ENCODE data around the gene ERI2. TPM values are rescaled to one million over a fixed set of nuclear protein-coding genes. Genes with fewer than 3 reads are reported as not detected.

Gene ERI2
- total RNA-seq, 1 donor from 2014 or later: 4.5 TPM

DNA sequence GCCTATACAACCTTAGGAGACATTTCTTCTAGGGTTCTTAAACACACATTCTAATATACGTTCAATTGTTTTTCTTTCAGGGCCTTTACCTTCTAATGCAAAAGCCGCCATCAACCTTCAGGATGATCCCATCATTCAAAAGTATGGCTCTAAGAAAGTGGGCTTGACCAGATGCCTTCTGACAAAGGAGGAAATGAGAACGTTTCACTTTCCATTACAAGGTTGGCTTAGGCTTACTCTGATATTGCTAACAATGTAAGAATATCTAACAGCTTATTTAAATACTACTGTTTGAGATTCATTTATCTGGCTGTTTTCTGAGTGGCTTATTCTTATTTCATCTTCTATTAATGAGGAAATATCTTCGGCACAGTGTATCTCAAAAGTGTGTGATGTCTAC lies 15.4 kb upstream of the ERI2 start:
- Mint-ChIP-seq H3K36me3 (ENCODE audit: low read depth) (no peaks in the 10 kb centered on the region), H3K9me3 (no peaks in the 10 kb centered on the region), H3K4me3 (no peak overlapping the region), H3K27me3 (no peaks in the 10 kb centered on the region), H3K27ac (no peak overlapping the region), H3K4me1 (peaks cover 7% of the 10 kb centered on the region)
- CTCF ChIA-PET: no interaction called here
- intact Hi-C loops (cut with micrococcal nuclease): no loop called here
- ATAC-seq (ENCODE audit: low read depth) (no peak), DNase-seq (no peak)
- TF ChIP-seq, protein P1, sequence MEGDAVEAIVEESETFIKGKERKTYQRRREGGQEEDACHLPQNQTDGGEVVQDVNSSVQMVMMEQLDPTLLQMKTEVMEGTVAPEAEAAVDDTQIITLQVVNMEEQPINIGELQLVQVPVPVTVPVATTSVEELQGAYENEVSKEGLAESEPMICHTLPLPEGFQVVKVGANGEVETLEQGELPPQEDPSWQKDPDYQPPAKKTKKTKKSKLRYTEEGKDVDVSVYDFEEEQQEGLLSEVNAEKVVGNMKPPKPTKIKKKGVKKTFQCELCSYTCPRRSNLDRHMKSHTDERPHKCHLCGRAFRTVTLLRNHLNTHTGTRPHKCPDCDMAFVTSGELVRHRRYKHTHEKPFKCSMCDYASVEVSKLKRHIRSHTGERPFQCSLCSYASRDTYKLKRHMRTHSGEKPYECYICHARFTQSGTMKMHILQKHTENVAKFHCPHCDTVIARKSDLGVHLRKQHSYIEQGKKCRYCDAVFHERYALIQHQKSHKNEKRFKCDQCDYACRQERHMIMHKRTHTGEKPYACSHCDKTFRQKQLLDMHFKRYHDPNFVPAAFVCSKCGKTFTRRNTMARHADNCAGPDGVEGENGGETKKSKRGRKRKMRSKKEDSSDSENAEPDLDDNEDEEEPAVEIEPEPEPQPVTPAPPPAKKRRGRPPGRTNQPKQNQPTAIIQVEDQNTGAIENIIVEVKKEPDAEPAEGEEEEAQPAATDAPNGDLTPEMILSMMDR (IDR thresholded peaks at IDR 0.05): no peak
- POLR2A ChIA-PET: no interaction called here

DNA sequence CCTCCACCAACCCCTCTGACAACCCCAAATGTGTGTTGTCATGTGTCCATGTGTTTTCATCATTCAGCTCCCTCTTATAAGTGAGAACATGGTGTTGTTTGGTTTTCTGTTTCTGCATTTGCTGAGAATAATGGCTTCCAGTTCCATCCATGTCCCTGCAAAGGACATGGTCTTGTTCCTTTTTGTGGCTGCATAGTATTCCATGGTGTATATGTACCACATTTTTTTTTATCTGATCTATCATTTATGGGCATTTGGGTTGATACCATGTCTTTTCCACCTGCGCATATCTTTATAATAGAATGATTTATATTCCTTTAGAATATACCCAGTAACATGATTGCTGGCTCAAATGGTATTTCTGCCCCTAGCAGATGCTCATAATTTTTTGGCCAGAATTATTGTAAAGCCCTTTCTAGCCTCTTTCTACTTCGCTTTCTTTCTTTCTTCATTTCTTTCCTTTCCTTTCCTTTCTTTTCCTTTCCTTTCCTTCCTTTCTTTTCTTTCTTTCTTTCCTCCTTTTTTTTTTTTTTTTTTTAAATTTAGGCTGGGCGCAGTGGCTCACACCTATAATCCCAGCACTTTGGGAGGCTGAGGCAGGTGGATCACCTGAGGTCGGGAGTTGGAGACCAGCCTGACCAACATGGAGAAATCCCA lies 12.8 kb upstream of the ERI2 start:
- no peak for DNase-seq
- no peak overlapping the region for H3K4me3 Mint-ChIP-seq
- intact Hi-C loops (cut with micrococcal nuclease): no loop called here
- no peaks in the 10 kb centered on the region for H3K36me3 Mint-ChIP-seq (ENCODE audit: low read depth)
- H3K27me3 Mint-ChIP-seq: no peaks in the 10 kb centered on the region
- TF ChIP-seq, protein P1 (IDR thresholded peaks at IDR 0.05): no peak
- CTCF ChIA-PET: no interaction called here
- ATAC-seq (ENCODE audit: low read depth): no peak
- peaks cover 7% of the 10 kb centered on the region for H3K4me1 Mint-ChIP-seq
- POLR2A ChIA-PET: interaction anchor here (0.6 kb wide), 1 partner anchor 521 kb away, joined by 3 read pairs; no protein-coding TSS in a partner anchor
- no peaks in the 10 kb centered on the region for H3K9me3 Mint-ChIP-seq
- H3K27ac Mint-ChIP-seq: no peak overlapping the region

DNA sequence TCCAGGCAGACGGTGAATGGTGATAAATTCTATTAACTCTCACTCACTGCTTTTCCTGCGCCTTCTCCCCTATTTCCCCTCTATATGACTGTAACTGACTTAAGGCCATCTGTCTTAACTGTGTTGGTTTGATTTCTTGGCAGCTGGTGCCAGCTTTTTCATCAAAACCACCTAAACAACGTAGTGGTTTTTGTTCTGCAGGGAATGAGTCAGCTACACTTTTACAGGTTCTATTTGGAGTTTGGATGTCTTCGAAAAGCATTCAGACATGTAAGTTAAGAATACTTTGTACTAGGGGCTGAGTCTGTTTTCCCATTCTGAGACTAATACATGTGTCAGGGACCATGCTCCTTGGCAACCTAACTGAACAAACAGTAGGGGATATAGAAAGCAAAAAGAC lies 8.5 kb upstream of the ERI2 start:
- DNase-seq (no peak), ATAC-seq (ENCODE audit: low read depth) (no peak)
- intact Hi-C loops (cut with micrococcal nuclease): no loop called here
- no peak overlapping the region for H3K27ac Mint-ChIP-seq
- H3K27me3 Mint-ChIP-seq: no peaks in the 10 kb centered on the region
- no peaks in the 10 kb centered on the region for H3K4me1 Mint-ChIP-seq
- no peaks in the 10 kb centered on the region for H3K9me3 Mint-ChIP-seq
- ChIA-PET CTCF (no interaction called here), POLR2A (interaction anchor here (0.6 kb wide), 1 partner anchor 8 kb away, joined by 4 read pairs; the partner anchor contains the start of genes ERI2 and REXO5)
- TF ChIP-seq, protein P1 (IDR thresholded peaks at IDR 0.05): no peak
- no peak overlapping the region for H3K4me3 Mint-ChIP-seq
- H3K36me3 Mint-ChIP-seq (ENCODE audit: low read depth): no peaks in the 10 kb centered on the region

DNA sequence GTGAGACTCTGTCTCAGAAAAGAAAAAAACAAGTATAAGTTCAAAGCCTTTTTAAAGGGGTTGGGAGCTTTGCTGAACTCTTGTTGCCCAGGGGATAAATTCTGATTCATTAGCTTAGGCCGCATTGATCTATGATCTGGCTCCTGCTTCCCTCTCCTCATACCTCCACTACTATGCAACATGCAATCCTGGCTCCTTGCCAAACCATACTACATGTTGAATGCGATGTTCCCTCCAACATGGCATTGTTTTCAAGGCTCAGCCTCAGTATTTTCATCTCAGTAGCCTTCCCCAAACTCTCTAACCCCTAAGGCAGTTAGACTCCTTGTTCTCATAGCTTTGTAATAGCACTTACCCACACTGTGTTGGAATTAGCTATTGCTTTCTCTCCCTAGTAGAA lies 6.2 kb upstream of the ERI2 start:
- POLR2A ChIA-PET: no interaction called here
- CTCF ChIA-PET: no interaction called here

DNA sequence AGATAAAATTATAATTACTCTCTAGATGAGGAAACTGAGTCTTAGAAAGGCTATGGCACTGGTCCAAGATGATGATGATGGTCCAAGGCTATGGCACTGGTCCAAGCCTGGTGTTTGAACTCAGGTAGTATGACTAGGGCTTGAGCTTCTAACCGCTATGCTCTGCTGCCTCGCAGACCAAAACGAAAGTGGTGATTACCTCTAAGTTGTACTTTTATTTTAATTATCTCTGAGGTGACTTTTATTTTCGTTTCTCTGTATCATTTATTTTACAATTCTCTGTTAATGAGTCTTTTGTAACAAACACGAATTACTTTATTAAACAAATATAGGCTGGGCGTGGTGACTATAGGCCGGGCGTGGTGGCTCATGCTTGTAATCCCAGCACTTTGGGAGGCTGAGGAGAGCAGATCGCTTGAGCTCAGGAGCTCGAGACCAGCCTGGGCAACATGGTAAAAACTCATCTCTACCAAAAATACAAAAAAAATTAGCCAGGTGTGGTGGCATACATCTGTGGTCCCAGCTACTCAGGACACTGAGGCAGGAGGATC lies 5.7 kb upstream of the ERI2 start:
- ChIA-PET POLR2A (no interaction called here), CTCF (no interaction called here)
- no peak for DNase-seq
- Mint-ChIP-seq H3K4me1 (peaks cover 7% of the 10 kb centered on the region), H3K4me3 (no peak overlapping the region), H3K9me3 (no peaks in the 10 kb centered on the region), H3K27me3 (no peaks in the 10 kb centered on the region), H3K36me3 (ENCODE audit: low read depth) (no peaks in the 10 kb centered on the region), H3K27ac (no peak overlapping the region)
- TF ChIP-seq, protein P1 (IDR thresholded peaks at IDR 0.05): no peak
- no peak for ATAC-seq (ENCODE audit: low read depth)
- intact Hi-C loops (cut with micrococcal nuclease): no loop called here

More for the DNA sequence above, 6.2 kb upstream of the ERI2 start:
- H3K27me3 Mint-ChIP-seq: no peaks in the 10 kb centered on the region
- ATAC-seq (ENCODE audit: low read depth): no peak
- no peaks in the 10 kb centered on the region for H3K36me3 Mint-ChIP-seq (ENCODE audit: low read depth)
- intact Hi-C loops (cut with micrococcal nuclease): no loop called here
- H3K9me3 Mint-ChIP-seq: no peaks in the 10 kb centered on the region
- TF ChIP-seq, protein P1 (IDR thresholded peaks at IDR 0.05): no peak
- no peak for DNase-seq
- no peak overlapping the region for H3K27ac Mint-ChIP-seq
- H3K4me1 Mint-ChIP-seq: peaks cover 4% of the 10 kb centered on the region
- H3K4me3 Mint-ChIP-seq: no peak overlapping the region
